Neuron (in vitro differentiated cells): ENCODE data around the gene GRID1.

Experiments used
- H2AFZ ChIP-seq: one replicate; pipeline ENCODE4 v1.6.1; 2013; ENCODE audit warnings: low read depth, mild to moderate bottlenecking, inconsistent platforms, low read length, moderate library complexity
- H3K27me3 ChIP-seq: one replicate; pipeline ENCODE4 v1.6.1; 2013; ENCODE audit warnings: low read length; ENCODE audit not compliant: insufficient read depth
- H3K36me3 ChIP-seq: one replicate; pipeline ENCODE4 v1.6.1; 2013; ENCODE audit warnings: low read length; ENCODE audit not compliant: insufficient read depth
- H3K4me1 ChIP-seq: one replicate; pipeline ENCODE4 v1.6.1; 2013; ENCODE audit warnings: low read length; ENCODE audit not compliant: insufficient read depth
- H3K4me3 ChIP-seq: 2 replicates; pipeline ENCODE4 v1.5.1; 2013; ENCODE audit warnings: mild to moderate bottlenecking, low read length, moderate library complexity
- H3K9me3 ChIP-seq: one replicate; pipeline ENCODE4 v1.6.1; 2013; ENCODE audit warnings: low read length

GRID1 gene

GRCh38 chr10:86221442-86222335, 144.9 kb downstream of the GRID1 start:
- no peaks in the 10 kb centered on the region for H3K4me1 ChIP-seq
- H3K27me3 ChIP-seq, result no peaks in the 10 kb centered on the region
- no peak overlapping the region for H2AFZ ChIP-seq
- H3K4me3 ChIP-seq, result no peak overlapping the region
- no peaks in the 10 kb centered on the region for H3K9me3 ChIP-seq
- no peaks in the 10 kb centered on the region for H3K36me3 ChIP-seq

GRCh38 chr10:86220626-86221025, 146.0 kb downstream of the GRID1 start:
- Histone ChIP-seq H3K4me1 (no peaks in the 10 kb centered on the region), H3K36me3 (no peaks in the 10 kb centered on the region), H3K27me3 (peaks cover 6% of the 10 kb centered on the region), H3K4me3 (no peak overlapping the region), H2AFZ (no peak overlapping the region), H3K9me3 (no peaks in the 10 kb centered on the region)

- Histone ChIP-seq H3K4me1 (no peaks in the 10 kb centered on the region), H3K36me3 (no peaks in the 10 kb centered on the region), H3K27me3 (peaks cover 6% of the 10 kb centered on the region), H3K4me3 (no peak overlapping the region), H2AFZ (no peak overlapping the region), H3K9me3 (no peaks in the 10 kb centered on the region)
Measured at GRCh38 chr10:86219271-86219670, 147.3 kb downstream of the GRID1 start.

- Histone ChIP-seq H3K9me3 (no peaks in the 10 kb centered on the region), H3K36me3 (no peaks in the 10 kb centered on the region), H3K4me3 (no peak overlapping the region), H3K27me3 (peaks cover 8% of the 10 kb centered on the region), H2AFZ (no peak overlapping the region), H3K4me1 (no peaks in the 10 kb centered on the region)
Measured at GRCh38 chr10:86218842-86219241, 147.8 kb downstream of the GRID1 start.

GRCh38 chr10:86218160-86218559, 148.4 kb downstream of the GRID1 start:
- H3K27me3 ChIP-seq, result peaks cover 8% of the 10 kb centered on the region
- no peak overlapping the region for H3K4me3 ChIP-seq
- no peaks in the 10 kb centered on the region for H3K4me1 ChIP-seq
- no peaks in the 10 kb centered on the region for H3K9me3 ChIP-seq
- no peaks in the 10 kb centered on the region for H3K36me3 ChIP-seq
- H2AFZ ChIP-seq, result no peak overlapping the region

GRCh38 chr10:86217371-86218080, 149.1 kb downstream of the GRID1 start:
- no peak overlapping the region for H3K4me3 ChIP-seq

GRCh38 chr10:86216886-86217285, 149.7 kb downstream of the GRID1 start:
- Histone ChIP-seq H2AFZ (no peak overlapping the region), H3K9me3 (no peaks in the 10 kb centered on the region), H3K4me1 (no peaks in the 10 kb centered on the region), H3K36me3 (no peaks in the 10 kb centered on the region), H3K27me3 (peaks cover 8% of the 10 kb centered on the region), H3K4me3 (no peak overlapping the region)

More at GRCh38 chr10:86217371-86218080, 149.1 kb downstream of the GRID1 start:
- H2AFZ ChIP-seq, result no peak overlapping the region
- no peaks in the 10 kb centered on the region for H3K4me1 ChIP-seq
- no peaks in the 10 kb centered on the region for H3K36me3 ChIP-seq
- no peaks in the 10 kb centered on the region for H3K9me3 ChIP-seq
- peaks cover 8% of the 10 kb centered on the region for H3K27me3 ChIP-seq

- Histone ChIP-seq H3K27me3 (peaks cover 8% of the 10 kb centered on the region), H3K9me3 (no peaks in the 10 kb centered on the region), H3K4me1 (no peaks in the 10 kb centered on the region), H3K36me3 (no peaks in the 10 kb centered on the region), H3K4me3 (no peak overlapping the region), H2AFZ (no peak overlapping the region)
Measured at GRCh38 chr10:86215712-86216111, 150.9 kb downstream of the GRID1 start.

GRCh38 chr10:86215046-86215445, 151.5 kb downstream of the GRID1 start:
- Histone ChIP-seq H3K4me3 (no peak overlapping the region), H3K9me3 (no peaks in the 10 kb centered on the region), H3K27me3 (peaks cover 8% of the 10 kb centered on the region), H3K4me1 (no peaks in the 10 kb centered on the region), H3K36me3 (no peaks in the 10 kb centered on the region), H2AFZ (no peak overlapping the region)

GRCh38 chr10:86213148-86213547, 153.4 kb downstream of the GRID1 start:
- H3K27me3 ChIP-seq, result peaks cover 8% of the 10 kb centered on the region
- no peaks in the 10 kb centered on the region for H3K9me3 ChIP-seq
- H3K4me1 ChIP-seq, result no peaks in the 10 kb centered on the region
- no peak overlapping the region for H3K4me3 ChIP-seq
- no peak overlapping the region for H2AFZ ChIP-seq
- H3K36me3 ChIP-seq, result no peaks in the 10 kb centered on the region

- Histone ChIP-seq H3K9me3 (no peaks in the 10 kb centered on the region), H2AFZ (no peak overlapping the region), H3K27me3 (peaks cover 8% of the 10 kb centered on the region), H3K4me1 (no peaks in the 10 kb centered on the region), H3K4me3 (no peak overlapping the region), H3K36me3 (no peaks in the 10 kb centered on the region)
Measured at GRCh38 chr10:86212391-86212700, 154.2 kb downstream of the GRID1 start.

GRCh38 chr10:86211691-86212390, 154.8 kb downstream of the GRID1 start:
- H3K27me3 ChIP-seq, result peaks cover 8% of the 10 kb centered on the region
- no peak overlapping the region for H3K4me3 ChIP-seq
- no peaks in the 10 kb centered on the region for H3K36me3 ChIP-seq
- H2AFZ ChIP-seq, result no peak overlapping the region
- H3K9me3 ChIP-seq, result no peaks in the 10 kb centered on the region
- no peaks in the 10 kb centered on the region for H3K4me1 ChIP-seq

GRCh38 chr10:86210416-86210815, 156.2 kb downstream of the GRID1 start:
- no peaks in the 10 kb centered on the region for H3K4me1 ChIP-seq

More at GRCh38 chr10:86210416-86210815, 156.2 kb downstream of the GRID1 start:
- Histone ChIP-seq H3K4me3 (no peak overlapping the region), H3K9me3 (no peaks in the 10 kb centered on the region), H3K27me3 (peaks cover 2% of the 10 kb centered on the region), H2AFZ (no peak overlapping the region), H3K36me3 (no peaks in the 10 kb centered on the region)
